ENCODE results near the gene NPAS2.

Gene NPAS2

GRCh38 chr2:100905132-100905805 is 85.3 kb downstream of the NPAS2 start:
- no peak for DNase-seq (ENCODE audit: low read depth in 4 of 4, low spot score in 1 of 4)

GRCh38 chr2:100906131-100906530 is 86.2 kb downstream of the NPAS2 start:
- no peak for DNase-seq (ENCODE audit: low read depth in 4 of 4, low spot score in 1 of 4)

DNA sequence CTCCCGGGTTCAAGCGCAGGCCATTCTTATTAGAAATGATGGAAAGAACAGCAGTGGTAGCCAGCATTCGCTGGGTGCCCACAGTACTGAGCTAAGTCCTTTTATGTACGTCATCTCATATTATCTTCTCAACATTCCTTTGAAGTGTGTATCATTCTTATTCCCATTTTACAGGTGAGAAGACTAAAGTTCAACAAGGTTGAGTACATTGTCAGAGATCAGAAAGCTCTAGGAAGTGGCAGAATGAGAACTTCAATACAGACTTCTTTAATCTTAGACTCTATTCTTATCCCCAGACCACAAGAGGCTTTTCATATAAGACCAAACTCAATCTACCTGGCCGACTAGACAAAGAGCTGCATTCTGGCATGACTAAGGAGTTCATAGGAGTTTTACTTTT is 86.7 kb downstream of the NPAS2 start:
- no peak for DNase-seq (ENCODE audit: low read depth in 4 of 4, low spot score in 1 of 4)

DNA sequence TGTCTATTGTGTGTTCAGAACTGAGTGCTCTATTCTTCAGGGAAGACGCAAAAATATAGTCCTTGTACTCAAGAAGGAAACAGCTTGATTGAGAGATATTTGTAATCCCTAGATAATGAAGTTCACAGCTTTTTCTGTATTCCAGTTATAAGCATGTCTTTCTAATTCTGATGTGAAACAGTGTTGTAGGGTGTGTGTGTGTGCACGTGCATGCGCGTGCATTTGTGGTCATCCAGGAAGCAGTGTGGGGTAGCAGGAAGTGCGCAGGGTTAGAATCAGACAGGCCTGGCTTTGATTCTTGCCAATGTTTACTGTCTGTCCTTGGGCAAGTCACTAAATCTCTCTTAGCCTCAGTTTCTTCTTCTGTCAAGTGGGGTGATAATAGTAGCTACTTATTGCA is 87.9 kb downstream of the NPAS2 start:
- DNase-seq (ENCODE audit: low read depth in 4 of 4, low spot score in 1 of 4) = no peak

- no peak for DNase-seq (ENCODE audit: low read depth in 4 of 4, low spot score in 1 of 4)
These were observed 89.7 kb downstream of the NPAS2 start for GRCh38 chr2:100909534-100910081.

GRCh38 chr2:100910111-100910510 is 90.2 kb downstream of the NPAS2 start:
- DNase-seq (ENCODE audit: low read depth in 4 of 4, low spot score in 1 of 4) = no peak

DNA sequence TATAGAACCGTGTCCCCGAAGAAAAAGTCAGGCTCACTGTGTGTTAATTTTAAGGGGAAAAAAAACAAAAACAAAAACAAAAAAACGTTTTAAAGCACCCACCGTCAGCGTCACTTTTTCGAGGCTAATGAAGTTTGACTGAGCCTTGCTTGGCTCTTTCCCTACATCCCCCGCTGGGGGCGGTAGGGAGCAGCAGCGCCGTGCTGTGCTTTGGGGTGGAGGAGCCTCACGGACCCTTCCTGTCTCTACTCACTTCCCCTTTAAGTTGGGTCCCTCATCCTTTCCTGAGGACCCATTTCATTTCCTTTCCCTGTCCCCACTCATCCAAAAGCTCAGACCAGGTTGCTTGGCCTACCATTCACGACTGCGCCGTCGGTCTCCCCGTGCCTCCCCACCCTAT is 99.4 kb downstream of the NPAS2 start:
- no peak for DNase-seq (ENCODE audit: low read depth in 4 of 4, low spot score in 1 of 4)

DNA sequence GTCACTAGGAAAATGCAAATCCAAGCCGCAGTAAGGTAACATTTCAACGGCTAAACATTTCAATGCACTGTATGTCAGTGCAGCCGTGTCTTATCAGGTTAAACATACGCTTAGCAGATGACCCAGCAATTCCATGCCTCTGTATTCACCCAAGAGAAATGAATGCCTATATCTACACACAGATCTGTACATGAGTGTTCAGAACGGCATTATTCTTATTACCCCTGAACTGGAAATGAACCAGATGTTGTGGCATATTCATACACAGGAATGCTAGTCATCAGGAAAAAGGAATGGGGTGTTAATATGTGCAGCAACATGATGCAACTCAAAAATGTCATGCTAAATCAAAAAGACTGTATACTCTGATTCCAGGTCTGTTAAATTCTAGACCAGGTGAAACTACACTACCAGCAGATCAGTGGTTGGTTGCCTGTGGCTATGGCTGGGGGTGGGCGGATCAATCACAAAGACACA is 101.8 kb downstream of the NPAS2 start:
- no peak for DNase-seq (ENCODE audit: low read depth in 4 of 4, low spot score in 1 of 4)

GRCh38 chr2:100923461-100924060 is 103.6 kb downstream of the NPAS2 start:
- no peak for DNase-seq (ENCODE audit: low read depth in 4 of 4, low spot score in 1 of 4)

DNA sequence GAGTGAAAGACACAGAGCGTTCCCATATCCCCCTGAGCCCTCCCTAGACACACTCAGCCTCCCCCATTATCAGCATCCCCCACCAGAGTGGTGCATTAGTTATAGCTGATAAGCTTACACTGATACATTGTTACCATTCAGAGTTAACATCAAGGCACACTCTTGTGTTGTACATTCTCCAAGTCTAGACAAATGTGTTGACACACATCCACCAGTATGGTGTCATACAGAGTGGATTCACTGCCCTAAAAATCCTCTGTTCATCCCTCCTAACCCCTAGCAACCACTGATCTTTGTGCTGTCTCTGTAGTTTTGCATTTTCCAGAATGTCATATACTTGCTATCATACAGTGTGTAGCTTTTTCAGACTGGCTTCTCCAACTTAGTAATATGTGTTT is 104.2 kb downstream of the NPAS2 start:
- DNase-seq (ENCODE audit: low read depth in 4 of 4, low spot score in 1 of 4) = no peak

GRCh38 chr2:100924520-100925451 is 104.8 kb downstream of the NPAS2 start:
- DNase-seq (ENCODE audit: low read depth in 4 of 4, low spot score in 1 of 4) = no peak

DNA sequence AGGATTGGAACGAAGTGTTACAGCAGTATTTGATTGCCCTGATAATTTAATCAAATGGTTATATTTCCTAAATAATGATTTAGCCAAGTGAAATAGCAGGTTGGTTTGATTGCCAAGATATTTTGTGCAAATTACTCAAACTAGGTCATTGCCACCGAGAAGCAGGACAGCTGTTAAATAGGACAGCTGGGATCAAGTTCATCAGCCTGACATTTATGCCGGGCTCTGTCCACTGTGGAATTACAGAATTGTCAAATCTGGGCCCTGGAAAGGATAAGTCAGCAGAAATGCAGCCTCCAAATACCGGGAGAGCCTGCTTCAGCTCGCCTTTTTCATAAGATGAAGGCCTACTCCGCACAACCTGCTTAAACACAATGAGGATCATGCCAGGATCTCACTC is 108.3 kb downstream of the NPAS2 start:
- DNase-seq (ENCODE audit: low read depth in 4 of 4, low spot score in 1 of 4) = no peak

DNA sequence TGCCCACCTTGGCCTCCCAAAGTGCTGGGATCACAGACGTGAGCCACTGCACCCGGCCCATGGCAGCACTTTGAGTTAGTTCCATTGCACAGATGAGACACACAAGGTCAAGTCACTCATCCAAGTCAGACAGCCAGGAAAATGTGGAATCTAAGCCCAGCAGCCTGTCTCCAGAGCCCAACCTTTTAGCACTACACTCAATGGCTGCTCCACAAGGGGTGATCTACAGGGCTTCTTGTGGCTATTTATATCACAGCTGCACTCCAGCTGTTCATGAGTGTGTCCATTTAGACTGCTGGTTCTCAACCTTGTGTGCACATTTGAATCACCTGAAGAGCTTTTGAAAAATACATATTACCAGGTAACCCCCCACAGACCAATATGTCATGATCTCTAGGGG is 109.2 kb downstream of the NPAS2 start:
- no peak for DNase-seq (ENCODE audit: low read depth in 4 of 4, low spot score in 1 of 4)

- DNase-seq (ENCODE audit: low read depth in 4 of 4, low spot score in 1 of 4) = no peak
These were observed 114.8 kb downstream of the NPAS2 start for GRCh38 chr2:100934504-100935371.

DNA sequence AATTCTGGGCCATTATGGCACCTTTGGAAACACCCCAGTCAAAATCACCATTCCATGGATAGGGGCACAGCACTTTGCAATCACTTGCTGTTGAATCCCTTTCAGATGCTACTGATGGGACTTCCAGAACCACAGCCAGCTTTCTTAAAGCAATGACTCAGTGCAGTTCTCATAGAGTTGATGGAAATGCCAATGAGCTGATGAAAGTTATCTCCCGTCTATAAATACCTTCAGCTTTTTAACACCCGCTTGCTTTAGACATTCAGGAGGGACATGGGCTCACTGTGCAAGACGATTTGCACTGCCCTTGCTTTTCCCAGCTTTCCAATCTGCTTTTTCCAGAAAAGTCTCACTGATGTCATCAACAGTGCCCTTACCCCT is 115.4 kb downstream of the NPAS2 start:
- no peak for DNase-seq (ENCODE audit: low read depth in 4 of 4, low spot score in 1 of 4)

- DNase-seq (ENCODE audit: low read depth in 4 of 4, low spot score in 1 of 4) = no peak
These were observed 116.3 kb downstream of the NPAS2 start for GRCh38 chr2:100936070-100936741.

DNA sequence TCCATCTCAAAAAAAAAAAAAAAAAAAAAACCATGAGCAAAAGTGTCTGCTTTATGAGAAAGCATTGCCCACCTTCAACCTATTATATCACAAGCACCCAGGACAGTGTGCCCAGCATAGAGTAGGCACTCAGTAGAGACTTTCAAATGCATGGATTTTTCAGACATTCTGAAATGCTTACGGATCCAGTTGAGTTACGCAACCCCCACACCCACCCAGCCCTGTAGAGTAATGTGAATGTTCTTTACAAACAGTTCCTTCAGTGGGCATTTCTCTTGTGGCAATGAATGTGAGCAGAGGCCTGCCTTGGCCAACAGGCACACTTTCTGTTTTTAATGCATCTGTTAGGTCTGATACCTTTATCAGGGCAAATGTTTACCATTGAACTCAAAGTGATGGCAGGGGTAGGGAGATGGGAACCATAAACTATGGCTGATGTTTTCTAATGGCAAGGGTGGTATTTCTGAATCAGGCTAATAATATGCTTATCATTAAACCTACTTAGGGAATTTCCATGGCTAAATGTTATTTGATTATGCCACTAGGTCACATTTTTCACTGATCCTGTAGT is 117.1 kb downstream of the NPAS2 start:
- no peak for DNase-seq (ENCODE audit: low read depth in 4 of 4, low spot score in 1 of 4)

DNA sequence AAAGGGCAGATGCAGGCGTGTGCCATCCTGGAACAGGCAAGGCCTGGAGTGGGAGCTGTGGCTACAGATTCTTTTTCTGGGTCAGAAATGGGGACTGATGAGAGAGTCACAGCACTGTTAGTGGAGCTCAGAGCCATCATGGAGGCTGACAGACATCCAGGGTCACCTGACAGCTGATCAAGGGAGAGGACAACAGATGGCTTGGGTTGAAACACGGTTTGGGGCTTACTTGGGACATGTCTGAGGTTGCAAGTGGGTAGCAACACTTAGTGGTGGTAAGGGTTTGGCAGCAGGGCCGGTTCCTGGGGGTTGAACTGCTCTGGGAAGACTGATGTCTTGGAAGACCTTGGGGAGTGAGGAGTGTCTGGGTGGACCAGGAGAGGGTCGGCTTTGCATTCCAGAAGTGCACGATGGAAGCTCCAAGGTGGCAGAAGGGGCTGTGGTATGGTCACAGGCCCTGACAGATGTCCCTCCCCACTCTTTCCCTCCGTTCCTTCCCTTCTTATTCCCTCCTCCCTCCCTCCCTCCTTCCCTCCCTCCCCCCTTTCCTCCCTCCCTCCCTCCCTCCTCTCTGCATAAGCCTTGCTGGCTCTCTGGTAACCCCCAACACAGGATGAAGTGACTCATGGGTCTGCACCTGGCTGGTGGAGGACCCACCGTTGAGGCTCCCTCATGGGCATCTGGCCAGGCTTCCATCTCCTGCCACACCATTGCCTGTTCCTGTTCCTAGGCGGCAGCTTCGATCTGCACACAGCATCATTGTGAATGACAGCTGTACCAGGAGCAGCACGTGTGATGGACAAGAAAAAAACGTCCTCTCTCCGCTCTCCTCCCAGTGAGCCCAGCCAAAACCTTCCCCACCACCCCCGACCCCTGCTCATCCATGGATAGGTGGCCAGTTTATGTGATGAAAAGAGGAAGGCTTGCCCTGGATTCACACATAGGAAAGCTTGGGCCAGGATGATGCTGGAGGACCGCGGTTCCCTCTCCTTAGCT is 118.4 kb downstream of the NPAS2 start:
- DNase-seq (ENCODE audit: low read depth in 4 of 4, low spot score in 1 of 4) = no peak

DNA sequence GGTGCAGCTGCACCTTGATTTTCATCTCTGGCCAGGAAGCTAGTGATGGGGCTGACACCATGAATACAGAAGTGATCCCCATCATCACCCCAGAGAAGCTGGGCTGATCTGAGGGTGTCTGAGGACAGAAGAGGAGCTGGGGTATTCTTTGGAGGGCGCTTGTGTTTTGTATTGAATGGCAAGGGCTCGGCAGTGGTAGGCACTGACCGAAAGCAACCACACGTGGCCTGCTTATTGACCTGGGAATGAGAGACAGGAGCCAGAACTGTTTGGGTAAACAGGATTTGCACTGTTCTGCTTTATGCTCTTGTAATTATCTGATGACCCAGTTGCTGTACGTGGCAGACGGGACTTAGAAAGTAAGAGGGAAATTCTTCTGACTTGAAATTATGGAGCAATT is 119.5 kb downstream of the NPAS2 start:
- no peak for DNase-seq (ENCODE audit: low read depth in 4 of 4, low spot score in 1 of 4)
